Kidney epithelial cell (primary cell): ENCODE measurements around the gene CDK18. TPM values are rescaled to one million over a fixed set of nuclear protein-coding genes. Genes with fewer than 3 reads are reported as not detected.

Experiments
- DNase-seq: peaks from one replicate; pipeline ENCODE4 v3.0.0-alpha.2; 2010; ENCODE audit warnings: low read depth
- H3K27me3 ChIP-seq: 2 replicates; pipeline ENCODE4 v1.6.0; 2011; ENCODE audit warnings: low read length; ENCODE audit not compliant: control insufficient read depth, insufficient read depth
- H3K36me3 ChIP-seq: 2 replicates; pipeline ENCODE4 v1.5.1; 2011; ENCODE audit warnings: low read length; ENCODE audit not compliant: control insufficient read depth, insufficient read depth
- H3K4me3 ChIP-seq: 2 replicates; pipeline ENCODE4 v1.5.1; 2011; ENCODE audit warnings: low read depth, mild to moderate bottlenecking, control low read depth, low read length
- CTCF ChIP-seq: IDR thresholded peaks from 2 replicates; pipeline ENCODE4 v1.5.1; 2011; ENCODE audit warnings: mild to moderate bottlenecking, moderate library complexity, low read length, control low read depth, inconsistent platforms; ENCODE audit not compliant: insufficient read depth, poor library complexity, severe bottlenecking
- total RNA-seq: library from RNA; depleted of rRNA; stranded (reverse); fragments of >200 nt; gene quantifications from 2 replicates; pipeline ENCODE4 v1.2.3, GENCODE V29; 2015

CDK18 gene
- total RNA-seq, 1 donor from 2014 or later = 12.1 TPM

GRCh38 chr1:205545001-205545919 lies 40.8 kb downstream of the CDK18 start:
- no peak for DNase-seq
- H3K36me3 ChIP-seq = no peaks in the 10 kb centered on the region
- peaks cover 5% of the 10 kb centered on the region for H3K27me3 ChIP-seq
- TF ChIP-seq CTCF = no peak
- no peak overlapping the region for H3K4me3 ChIP-seq

- no peak for DNase-seq
- Histone ChIP-seq H3K36me3 (no peaks in the 10 kb centered on the region), H3K27me3 (peaks cover 5% of the 10 kb centered on the region), H3K4me3 (no peak overlapping the region)
- no peak for TF ChIP-seq CTCF
Observed at GRCh38 chr1:205545991-205546390, 41.5 kb downstream of the CDK18 start.

GRCh38 chr1:205546541-205546940 lies 42.1 kb downstream of the CDK18 start:
- H3K4me3 ChIP-seq = no peak overlapping the region
- no peaks in the 10 kb centered on the region for H3K36me3 ChIP-seq
- DNase-seq = no peak
- no peak for TF ChIP-seq CTCF
- H3K27me3 ChIP-seq = peaks cover 3% of the 10 kb centered on the region

- H3K4me3 ChIP-seq = no peak overlapping the region
- no peaks in the 10 kb centered on the region for H3K36me3 ChIP-seq
- DNase-seq = no peak
- no peak for TF ChIP-seq CTCF
- H3K27me3 ChIP-seq = peaks cover 2% of the 10 kb centered on the region
Observed at GRCh38 chr1:205547936-205548827, 43.7 kb downstream of the CDK18 start.

- DNase-seq = no peak
- Histone ChIP-seq H3K27me3 (no peaks in the 10 kb centered on the region), H3K36me3 (no peaks in the 10 kb centered on the region), H3K4me3 (no peak overlapping the region)
- TF ChIP-seq CTCF = no peak
Observed at GRCh38 chr1:205554026-205554811, 49.8 kb downstream of the CDK18 start.
